ENCODE data around the gene ACACA.

The ACACA gene

GRCh38 chr17:37317867-37318266 lies 88.8 kb downstream of the ACACA start:
- no peaks in the 10 kb centered on the region for H3K9me3 ChIP-seq (ENCODE audit: control insufficient read depth, insufficient read depth, low read length)
- H3K36me3 ChIP-seq (ENCODE audit: control insufficient read depth, low read length), result peaks cover 35% of the 10 kb centered on the region
- no peaks in the 10 kb centered on the region for H3K27me3 ChIP-seq (ENCODE audit: control insufficient read depth, low read length)
- H3K4me3 ChIP-seq (ENCODE audit: low read length), result no peak overlapping the region
- TF ChIP-seq CTCF (IDR thresholded peaks at IDR 0.05; ENCODE audit: low read depth, low read length, poor library complexity, severe bottlenecking) (no peak), EZH2phosphoT487 (IDR thresholded peaks at IDR 0.05; ENCODE audit: borderline replicate concordance, low read length) (no peak)
- no peaks in the 10 kb centered on the region for H3K4me1 ChIP-seq (ENCODE audit: control insufficient read depth, low read length)
- no peak overlapping the region for H3K27ac ChIP-seq (ENCODE audit: low read depth, low read length)
- H4K20me1 ChIP-seq (ENCODE audit: control insufficient read depth, insufficient read depth, low read depth, low read length), result no peaks in the 10 kb centered on the region
- H3F3A ChIP-seq (ENCODE audit: control insufficient read depth, insufficient read depth), result no peaks in the 10 kb centered on the region
- peaks cover 46% of the 10 kb centered on the region for H3K79me2 ChIP-seq (ENCODE audit: control insufficient read depth, low read length)
- H3K4me2 ChIP-seq (ENCODE audit: low read length), result no peak overlapping the region
- H3K9me2 ChIP-seq (replicated peaks; ENCODE audit: control insufficient read depth, low read length), result no peaks in the 10 kb centered on the region

- Histone ChIP-seq H3K9me2 (replicated peaks; ENCODE audit: control insufficient read depth, low read length) (no peaks in the 10 kb centered on the region), H3K27me3 (ENCODE audit: control insufficient read depth, low read length) (no peaks in the 10 kb centered on the region), H3K4me2 (ENCODE audit: low read length) (no peak overlapping the region), H3K4me1 (ENCODE audit: control insufficient read depth, low read length) (no peaks in the 10 kb centered on the region), H3F3A (ENCODE audit: control insufficient read depth, insufficient read depth) (no peaks in the 10 kb centered on the region), H4K20me1 (ENCODE audit: control insufficient read depth, insufficient read depth, low read depth, low read length) (no peaks in the 10 kb centered on the region), H3K4me3 (ENCODE audit: low read length) (no peak overlapping the region), H3K27ac (ENCODE audit: low read depth, low read length) (no peak overlapping the region), H3K36me3 (ENCODE audit: control insufficient read depth, low read length) (peaks cover 32% of the 10 kb centered on the region), H3K9me3 (ENCODE audit: control insufficient read depth, insufficient read depth, low read length) (no peaks in the 10 kb centered on the region), H3K79me2 (ENCODE audit: control insufficient read depth, low read length) (peaks cover 44% of the 10 kb centered on the region)
- TF ChIP-seq CTCF (IDR thresholded peaks at IDR 0.05; ENCODE audit: low read depth, low read length, poor library complexity, severe bottlenecking) (no peak), EZH2phosphoT487 (IDR thresholded peaks at IDR 0.05; ENCODE audit: borderline replicate concordance, low read length) (no peak)
These were observed 91.0 kb downstream of the ACACA start for GRCh38 chr17:37315601-37316000.

GRCh38 chr17:37312137-37312923 lies 94.3 kb downstream of the ACACA start:
- peaks cover 46% of the 10 kb centered on the region for H3K36me3 ChIP-seq (ENCODE audit: control insufficient read depth, low read length)
- no peak overlapping the region for H3K4me3 ChIP-seq (ENCODE audit: low read length)
- H3F3A ChIP-seq (ENCODE audit: control insufficient read depth, insufficient read depth), result no peaks in the 10 kb centered on the region
- no peaks in the 10 kb centered on the region for H3K9me2 ChIP-seq (replicated peaks; ENCODE audit: control insufficient read depth, low read length)
- H4K20me1 ChIP-seq (ENCODE audit: control insufficient read depth, insufficient read depth, low read depth, low read length), result no peaks in the 10 kb centered on the region
- no peaks in the 10 kb centered on the region for H3K27me3 ChIP-seq (ENCODE audit: control insufficient read depth, low read length)
- H3K79me2 ChIP-seq (ENCODE audit: control insufficient read depth, low read length), result peaks cover 65% of the 10 kb centered on the region
- TF ChIP-seq CTCF (IDR thresholded peaks at IDR 0.05; ENCODE audit: low read depth, low read length, poor library complexity, severe bottlenecking), result no peak
- no peaks in the 10 kb centered on the region for H3K9me3 ChIP-seq (ENCODE audit: control insufficient read depth, insufficient read depth, low read length)
- no peak overlapping the region for H3K27ac ChIP-seq (ENCODE audit: low read depth, low read length)
- no peak overlapping the region for H3K4me2 ChIP-seq (ENCODE audit: low read length)
- no peaks in the 10 kb centered on the region for H3K4me1 ChIP-seq (ENCODE audit: control insufficient read depth, low read length)

All from DOHH2 (cell line).